Common myeloid progenitor, CD34-positive (primary cell): ENCODE data around the gene C5orf22.

Experiments used
- CTCF ChIA-PET: fragments of 350-600 bp; sonication (Branson Sonifier 250); formaldehyde crosslinking; loops from one replicate; lab custom pipeline; 2021; ENCODE audit warnings: antibody characterized with exemption; lab: Charles Lee
- POLR2A ChIA-PET: fragments of 350-600 bp; sonication (Branson Sonifier 250); formaldehyde crosslinking; loops from one replicate; lab custom pipeline; 2021; ENCODE audit warnings: antibody characterized with exemption; lab: Charles Lee
- DNase-seq, 3 donors: peaks; one replicate each; pipeline versions ENCODE4 v3.0.0 to v3.0.0-alpha.2; 2013
- H3K27ac ChIP-seq, 2 experiments: 1 replicate in 1 of 2; 2 replicates in 1 of 2; pipeline ENCODE4 v1.7.0; 2013; ENCODE audit warnings: inconsistent platforms in 2 of 2, low read length in 2 of 2, mild to moderate bottlenecking in 2 of 2, low read depth in 1 of 2, moderate library complexity in 1 of 2; ENCODE audit not compliant: severe bottlenecking in 2 of 2, insufficient read depth in 1 of 2, poor library complexity in 1 of 2
- H3K27me3 ChIP-seq, 5 experiments: replicated peaks in 2 of 5; 1 replicate in 3 of 5; 2 replicates in 2 of 5; pipeline versions ENCODE4 v1.6.1 to v1.7.0; 2013; ENCODE audit warnings: low read length in 4 of 5, mild to moderate bottlenecking in 2 of 5, moderate library complexity in 2 of 5, inconsistent platforms in 1 of 5; ENCODE audit not compliant: insufficient read depth in 5 of 5, control insufficient read depth in 4 of 5
- H3K36me3 ChIP-seq, 4 experiments: 1 replicate in 2 of 4; 2 replicates in 2 of 4; pipeline versions ENCODE4 v1.6.1 to v1.7.0; 2013; ENCODE audit warnings: low read length in 3 of 4, control low read depth in 1 of 4, mild to moderate bottlenecking in 1 of 4; ENCODE audit not compliant: control insufficient read depth in 4 of 4, insufficient read depth in 4 of 4
- H3K4me1 ChIP-seq, 4 experiments: 1 replicate in 3 of 4; 2 replicates in 1 of 4; pipeline versions ENCODE4 v1.6.1 to v1.7.1; 2013; ENCODE audit warnings: low read length in 3 of 4, mild to moderate bottlenecking in 3 of 4, control low read depth in 1 of 4, inconsistent platforms in 1 of 4, moderate library complexity in 1 of 4; ENCODE audit not compliant: control insufficient read depth in 4 of 4, insufficient read depth in 4 of 4; ENCODE audit errors: control extremely low read depth in 1 of 4
- H3K4me3 ChIP-seq, 7 experiments: 1 replicate in 4 of 7; 2 replicates in 3 of 7; pipeline versions ENCODE4 v1.5.1 to v1.7.0; 2013; ENCODE audit warnings: mild to moderate bottlenecking in 7 of 7, low read length in 6 of 7, moderate library complexity in 6 of 7, inconsistent platforms in 2 of 7, low read depth in 2 of 7, control low read depth in 1 of 7; ENCODE audit not compliant: insufficient read depth in 4 of 7, control insufficient read depth in 1 of 7; ENCODE audit errors: extremely low read depth in 1 of 7
- H3K9me3 ChIP-seq, 5 experiments: 1 replicate in 4 of 5; 2 replicates in 1 of 5; pipeline versions ENCODE4 v1.6.1 to v1.7.1; 2013; ENCODE audit warnings: low read length in 4 of 5, mild to moderate bottlenecking in 2 of 5, inconsistent platforms in 1 of 5, low read depth in 1 of 5, moderate library complexity in 1 of 5; ENCODE audit not compliant: control insufficient read depth in 4 of 5, insufficient read depth in 2 of 5; ENCODE audit errors: control extremely low read depth in 1 of 5
- WGBS: methylation state at CpG from one replicate; pipeline ENCODE4 v1.1.5; 2013; ENCODE audit not compliant: insufficient coverage; 5-methylcytosine and 5-hydroxymethylcytosine counted together

Gene C5orf22

GRCh38 chr5:31604644-31605043, 72.5 kb downstream of the C5orf22 start:
- Histone ChIP-seq H3K4me3 (no peak overlapping the region), H3K4me1 (no peaks in the 10 kb centered on the region), H3K27me3 (no peaks in the 10 kb centered on the region), H3K36me3 (no peaks in the 10 kb centered on the region), H3K9me3 (no peaks in the 10 kb centered on the region), H3K27ac (no peak overlapping the region)
- no CpG with 5 or more reads among the region's 2 CpGs for WGBS
- POLR2A ChIA-PET = no interaction called here
- CTCF ChIA-PET = interaction anchor here (1.1 to 1.7 kb wide), 3 partner anchors 9 to 29 kb away, joined by 3 to 6 read pairs (median 5); no protein-coding TSS in a partner anchor
- DNase-seq = no peak
